CD4-positive, alpha-beta T cell treated with Interleukin-17A for 4 hours (primary cell): ENCODE results near the gene UTP11.
"Not testable (repeated sequence)": the region's sequence is repeated elsewhere in the genome, so short reads cannot be mapped to it uniquely, and the experiment has no call there.

Experiments
- DNase-seq: peaks from one replicate; pipeline ENCODE4 v3.0.0-alpha.2; 2020; ENCODE audit warnings: mixed read lengths

UTP11 gene

DNA sequence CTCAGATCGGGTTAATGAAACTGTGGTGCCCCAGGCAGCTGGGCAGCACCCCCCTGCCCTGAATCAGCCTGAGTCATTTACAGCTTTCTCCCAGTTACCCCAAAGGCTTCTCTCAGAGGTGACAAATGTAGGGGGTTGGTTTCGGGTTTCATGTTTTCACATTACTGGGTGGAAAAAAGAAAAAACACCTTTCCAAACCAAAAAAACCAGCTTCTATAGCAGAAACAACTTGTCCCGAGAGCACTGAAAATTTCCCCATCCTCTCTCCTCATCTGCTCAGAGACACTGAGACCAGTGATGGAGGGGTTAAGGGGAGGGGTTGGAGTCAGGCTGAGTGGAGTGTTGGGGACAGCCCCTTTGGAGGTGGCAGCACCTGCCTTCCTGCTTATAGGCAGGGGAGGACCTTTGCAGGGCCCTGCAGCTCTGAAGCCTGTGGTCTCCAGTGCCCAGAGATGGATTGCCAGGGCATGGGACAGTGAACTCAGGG, 15.6 kb downstream of the UTP11 start:
- peak; percentile 25 for DNase-seq

DNA sequence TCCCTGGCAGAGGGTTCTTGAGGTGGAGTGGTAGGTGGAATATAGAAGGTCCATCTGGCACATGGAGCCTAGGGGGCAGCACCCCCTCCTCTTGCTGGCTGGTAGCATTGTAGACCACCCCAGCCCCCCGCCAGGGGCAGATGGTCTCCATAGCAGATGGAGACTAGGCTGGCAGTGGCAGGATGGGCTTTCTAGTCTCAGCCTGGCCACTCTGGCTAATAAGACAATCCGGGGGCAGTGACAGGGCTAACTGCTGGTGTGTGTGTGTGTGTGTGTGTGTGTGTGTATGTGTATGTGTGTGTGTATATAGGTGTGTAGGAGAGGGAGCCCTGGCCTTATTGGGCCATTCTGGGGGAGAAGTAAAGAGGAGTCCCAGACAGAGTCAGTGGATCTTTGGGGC, 16.1 kb downstream of the UTP11 start:
- DNase-seq: no peak

DNA sequence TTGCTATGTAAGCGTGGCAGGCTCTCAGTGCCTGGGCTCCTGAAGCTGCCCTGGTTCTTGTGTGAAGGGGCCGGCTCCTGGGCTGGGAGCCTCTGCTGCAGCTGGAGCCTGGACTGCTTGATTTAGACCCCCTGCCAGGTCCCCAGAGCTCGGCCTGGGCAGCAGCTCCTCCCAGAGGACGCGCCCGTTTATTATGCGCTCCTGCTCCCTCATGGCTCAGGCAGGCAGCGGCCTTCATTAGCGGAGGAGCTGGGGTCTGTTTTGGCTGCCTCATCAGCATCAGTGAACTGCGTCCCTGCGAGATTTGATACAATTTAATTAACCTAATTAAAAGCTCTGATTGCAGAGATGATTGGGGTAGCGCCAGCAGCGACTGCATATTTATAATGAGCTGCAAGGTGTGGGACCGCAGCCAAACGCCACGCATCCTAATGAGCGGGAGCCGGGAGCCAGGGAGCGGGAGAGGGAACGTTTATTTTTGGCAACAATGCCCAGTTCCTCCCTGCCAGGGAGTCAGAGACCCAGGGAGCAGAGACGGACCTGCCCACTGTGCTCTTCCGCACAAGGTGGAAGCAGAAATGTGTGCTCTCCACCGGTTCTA, 16.6 kb downstream of the UTP11 start:
- no peak for DNase-seq

DNA sequence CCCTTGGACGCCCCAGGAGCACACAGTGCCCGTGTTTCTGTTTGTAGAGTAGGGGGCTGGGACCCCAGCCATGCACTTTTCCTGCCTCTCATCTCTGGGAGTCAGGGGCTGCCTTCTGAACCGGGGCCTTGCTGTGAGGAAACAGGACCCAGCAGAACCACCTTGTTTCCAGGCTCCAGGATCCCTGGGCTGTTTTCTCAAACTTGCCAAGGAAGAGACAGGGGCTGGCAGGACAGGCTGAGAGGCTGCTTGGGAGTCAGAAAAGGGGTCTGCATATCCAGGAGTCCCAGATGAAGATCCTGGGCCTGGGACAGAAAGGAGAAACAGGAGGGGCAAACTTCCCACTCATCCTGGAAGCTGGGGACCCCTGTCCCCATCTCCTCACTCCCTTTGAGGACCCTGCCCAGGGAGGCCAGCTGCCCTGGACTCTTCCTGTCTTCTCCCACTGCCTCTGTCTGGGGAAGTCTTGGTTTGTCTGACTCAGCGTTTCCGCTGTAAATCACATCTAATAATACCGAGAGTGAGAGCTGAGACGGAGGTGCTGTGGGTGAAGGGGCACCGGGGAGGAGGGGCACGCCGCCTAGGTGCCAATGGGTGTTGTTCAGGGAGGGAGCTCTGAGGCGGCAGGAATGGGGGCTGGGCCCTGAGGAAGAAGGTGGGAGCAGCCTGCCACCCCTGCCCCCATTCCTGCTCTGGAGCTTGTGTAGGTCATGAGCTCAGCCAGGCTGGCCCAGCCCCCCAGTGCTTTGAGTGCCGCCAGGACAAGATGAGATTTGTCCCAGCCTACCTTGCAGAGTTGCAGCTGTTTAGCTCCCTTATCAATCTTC, 17.4 kb downstream of the UTP11 start:
- peak; percentile 62 for DNase-seq

DNA sequence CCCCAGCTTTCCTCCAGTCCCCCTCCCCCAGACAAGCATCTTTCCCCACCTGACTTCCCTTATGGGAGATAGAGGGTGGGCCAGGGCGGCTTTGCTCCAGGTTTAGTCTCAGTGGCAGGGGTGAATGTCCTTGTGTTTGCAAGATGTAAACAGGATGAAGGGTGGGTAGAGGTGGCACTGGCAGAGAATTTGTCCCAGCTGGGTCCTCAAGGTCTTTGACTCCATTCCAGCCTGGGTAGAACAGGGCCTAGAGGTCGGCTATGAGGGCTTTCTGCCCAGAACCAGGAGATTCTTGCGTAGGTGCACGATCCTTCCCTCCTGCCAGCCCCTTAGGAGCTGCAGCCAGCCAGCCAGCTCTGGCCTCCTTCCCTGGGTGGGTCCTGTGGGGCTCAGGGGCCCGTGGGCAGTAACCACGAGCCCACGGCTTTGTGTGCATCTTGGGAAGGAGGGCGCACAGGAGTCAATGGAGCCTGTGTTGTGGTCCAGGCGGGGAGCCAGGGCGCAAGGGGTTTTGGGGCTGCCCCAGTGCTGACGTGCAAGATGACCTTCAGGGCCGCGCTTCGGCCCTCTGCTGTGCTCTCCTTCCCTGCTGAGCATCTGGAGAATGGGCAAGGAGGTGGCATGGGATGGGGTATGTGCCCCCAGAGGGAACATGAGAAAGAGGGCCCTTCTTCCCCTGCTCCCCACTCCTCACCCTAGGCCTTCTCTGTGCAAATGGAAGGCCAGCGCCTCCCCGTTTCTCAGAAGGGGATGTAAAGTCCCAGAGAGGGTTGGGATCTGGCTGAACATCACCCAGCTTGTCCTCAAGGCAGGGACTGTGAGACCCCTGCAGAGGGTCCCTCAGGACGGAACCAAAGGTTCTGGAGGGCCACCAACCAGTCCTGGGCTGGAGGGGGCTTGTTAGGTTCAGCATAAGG, 18.3 kb downstream of the UTP11 start:
- no peak for DNase-seq

DNA sequence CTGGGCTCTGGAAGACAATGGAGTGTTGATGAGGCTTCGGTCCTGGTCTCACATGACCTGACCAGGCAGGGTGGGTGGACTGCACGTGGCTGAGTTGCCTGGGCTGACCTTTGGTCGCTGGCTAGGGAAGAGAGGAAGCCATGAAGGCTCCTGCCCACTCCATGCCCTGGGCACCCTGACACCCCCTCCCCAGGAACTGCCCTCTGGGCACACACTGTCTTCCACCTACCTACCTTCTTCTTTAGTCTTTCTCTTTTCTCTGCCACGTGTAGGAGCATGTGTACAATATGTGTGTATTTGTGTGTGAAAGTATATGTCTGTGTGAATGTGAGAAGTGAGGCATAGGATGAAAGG, 19.0 kb downstream of the UTP11 start:
- no peak for DNase-seq

DNA sequence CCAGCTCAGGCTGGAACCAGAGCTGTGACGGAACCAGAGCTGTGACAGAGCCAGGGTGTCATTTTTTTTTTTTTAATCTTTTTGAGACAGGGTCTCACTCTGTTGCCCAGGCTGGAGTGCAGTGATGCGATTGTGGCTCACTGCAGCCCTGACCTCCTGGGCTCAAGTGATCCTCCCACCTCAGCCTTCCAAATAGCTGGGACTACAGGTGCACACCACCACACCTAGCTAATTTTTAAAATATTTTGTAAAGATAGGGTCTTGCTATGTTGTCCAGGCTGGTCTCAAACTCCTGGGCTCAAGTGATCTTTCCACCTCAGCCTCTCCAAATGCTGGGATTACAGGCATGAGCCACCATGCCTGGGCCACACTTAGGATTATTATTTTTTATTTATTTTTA, 20.5 kb downstream of the UTP11 start:
- not testable (repeated sequence) for DNase-seq

DNA sequence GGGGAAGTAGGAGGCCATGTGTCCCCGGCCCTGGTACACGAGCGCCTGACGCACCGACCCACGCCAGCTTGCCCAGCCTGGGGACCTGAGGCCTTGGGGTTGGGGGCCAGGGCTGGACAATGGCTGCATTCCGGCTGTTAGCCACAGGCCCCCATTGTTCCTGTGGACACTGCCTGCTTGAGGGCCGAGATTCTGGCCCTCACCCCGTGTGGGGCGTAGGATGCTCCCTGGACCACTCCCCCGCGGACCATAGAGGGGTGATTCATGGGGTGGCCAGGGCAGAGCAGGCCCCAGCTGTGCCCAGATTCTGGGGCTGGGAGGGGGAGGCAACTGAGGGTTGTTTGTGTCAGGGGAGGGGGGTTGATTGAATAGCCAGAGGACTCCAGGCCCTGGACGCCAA, 22.3 kb downstream of the UTP11 start:
- no peak for DNase-seq

DNA sequence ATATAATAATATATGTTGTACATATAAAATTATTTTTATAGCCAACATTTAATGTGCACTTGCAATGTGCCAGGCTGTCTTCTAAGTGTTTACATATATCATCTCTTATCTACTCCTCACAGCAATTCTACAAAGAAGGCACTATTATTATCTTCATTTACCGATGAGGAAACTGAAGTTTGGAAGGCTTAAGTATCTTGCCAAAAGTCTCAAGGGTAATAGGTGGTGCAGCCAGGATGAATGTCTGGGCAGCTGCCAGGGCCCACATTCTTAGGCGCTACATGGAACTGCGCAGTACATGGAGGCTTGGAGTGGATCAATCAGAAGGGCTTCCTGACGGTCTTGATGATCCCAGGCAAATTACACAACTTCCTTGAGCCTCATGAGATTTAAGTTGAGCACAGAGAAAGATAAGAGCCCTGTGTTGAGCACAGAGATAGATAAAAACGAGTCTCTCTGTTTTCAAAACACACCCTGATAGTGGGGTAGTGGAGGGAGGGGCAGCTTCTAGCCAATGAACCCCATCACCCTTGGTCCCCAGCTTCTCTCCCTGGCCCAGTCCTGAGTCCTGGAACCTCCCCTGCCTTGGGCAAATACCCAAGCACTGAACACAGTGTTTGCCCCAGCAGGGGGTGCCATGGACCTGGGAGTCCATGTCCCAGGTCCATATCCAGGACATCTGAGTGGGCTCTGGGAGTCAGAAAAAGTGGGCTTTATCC, 24.8 kb downstream of the UTP11 start:
- peak; percentile 24 for DNase-seq

DNA sequence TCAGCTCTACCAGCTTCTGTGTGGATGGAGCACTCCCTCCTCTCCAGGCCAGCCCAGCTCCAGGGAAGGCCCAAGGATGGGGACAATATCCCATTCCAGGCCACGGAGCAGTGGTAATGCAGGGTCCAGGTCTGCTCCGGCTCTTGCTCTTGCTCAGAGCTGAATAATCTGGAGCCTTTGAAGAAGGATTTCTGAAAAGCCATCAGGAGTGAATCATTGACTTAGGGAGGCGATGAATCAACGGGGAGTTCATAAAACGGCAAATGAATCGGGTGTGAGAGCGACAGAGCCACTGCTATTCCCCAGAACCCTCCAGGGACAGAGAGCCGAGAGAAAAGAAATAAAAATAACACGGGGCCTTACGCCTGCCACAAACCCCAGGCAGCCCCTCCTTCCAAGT, 26.3 kb downstream of the UTP11 start:
- no peak for DNase-seq

DNA sequence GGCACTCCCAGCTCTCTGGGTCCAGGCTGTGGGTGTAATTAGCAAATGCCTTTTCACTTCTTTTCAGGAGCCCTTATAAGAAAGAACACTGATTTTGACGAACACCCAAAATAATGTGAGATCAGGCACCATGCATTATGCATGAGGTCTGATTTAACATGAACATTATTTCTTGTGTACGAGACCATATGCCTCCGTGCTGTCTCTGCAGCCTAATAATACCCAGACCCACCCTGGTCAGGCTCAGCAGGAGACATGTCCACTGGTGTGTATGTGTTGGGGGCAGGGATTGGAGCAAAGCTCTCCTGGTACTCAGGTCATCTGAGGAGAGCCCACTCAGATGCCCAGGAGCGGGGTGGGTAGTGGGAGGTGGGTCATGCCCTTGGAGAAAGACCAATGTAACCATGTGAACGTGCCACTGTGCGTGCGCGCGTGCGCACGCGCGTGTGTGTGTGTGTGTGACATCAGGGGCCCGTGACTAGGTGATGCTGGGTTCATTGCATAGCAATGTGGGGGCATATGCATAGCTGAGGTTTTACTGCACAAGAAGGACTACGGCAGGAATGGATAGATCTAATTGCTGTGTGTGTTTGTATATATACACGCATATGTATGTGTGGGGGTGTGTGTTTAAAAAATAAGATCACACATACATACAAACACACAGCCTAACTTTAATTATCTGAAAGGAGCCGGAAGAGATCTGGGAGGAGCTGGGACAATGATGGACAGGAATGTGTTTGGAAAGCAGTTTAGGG, 27.0 kb downstream of the UTP11 start:
- DNase-seq: no peak

DNA sequence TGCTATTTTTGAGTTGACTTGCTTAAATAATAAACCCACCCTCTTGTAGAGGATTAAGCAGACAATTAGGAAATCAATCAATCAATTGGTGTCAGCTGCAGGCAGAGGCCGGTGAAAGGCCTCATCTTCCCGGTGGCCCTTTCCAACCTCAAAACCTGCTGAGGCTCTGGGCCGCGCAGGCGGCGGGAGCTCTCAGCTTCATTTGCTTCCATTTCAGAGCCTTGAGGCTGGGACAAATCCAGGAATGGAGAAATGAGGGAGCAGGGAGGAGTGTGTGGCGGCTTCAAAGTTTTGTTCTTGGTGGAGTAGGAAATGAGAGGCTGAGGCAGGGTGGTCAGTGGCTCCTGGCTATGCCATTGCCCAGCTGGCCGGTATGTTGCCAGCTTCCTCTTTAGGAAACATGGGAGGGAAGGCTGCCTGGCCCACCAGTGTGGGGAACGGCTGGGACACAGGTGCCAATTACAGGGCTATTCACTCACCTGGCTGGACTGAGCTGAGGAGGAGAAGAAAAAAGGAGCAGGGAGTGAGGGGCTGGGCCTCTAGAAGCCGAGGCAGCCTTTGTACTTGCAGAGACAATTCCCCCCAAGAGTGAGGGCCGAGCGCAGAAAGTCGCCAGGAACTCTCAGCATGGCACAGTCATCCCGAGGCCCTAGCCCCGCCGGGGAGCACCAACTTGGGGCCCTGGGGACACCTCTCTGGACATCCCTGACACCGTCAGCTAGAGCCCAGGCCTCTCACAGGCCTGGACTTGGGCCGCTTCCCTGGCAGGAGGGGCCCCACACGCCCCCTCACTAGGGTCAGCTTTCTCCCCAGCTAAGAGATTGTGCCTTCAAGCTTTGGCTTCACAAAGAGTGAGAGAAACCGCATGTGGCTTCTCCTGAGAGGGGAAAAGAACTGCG, 29.7 kb downstream of the UTP11 start:
- no peak for DNase-seq

DNA sequence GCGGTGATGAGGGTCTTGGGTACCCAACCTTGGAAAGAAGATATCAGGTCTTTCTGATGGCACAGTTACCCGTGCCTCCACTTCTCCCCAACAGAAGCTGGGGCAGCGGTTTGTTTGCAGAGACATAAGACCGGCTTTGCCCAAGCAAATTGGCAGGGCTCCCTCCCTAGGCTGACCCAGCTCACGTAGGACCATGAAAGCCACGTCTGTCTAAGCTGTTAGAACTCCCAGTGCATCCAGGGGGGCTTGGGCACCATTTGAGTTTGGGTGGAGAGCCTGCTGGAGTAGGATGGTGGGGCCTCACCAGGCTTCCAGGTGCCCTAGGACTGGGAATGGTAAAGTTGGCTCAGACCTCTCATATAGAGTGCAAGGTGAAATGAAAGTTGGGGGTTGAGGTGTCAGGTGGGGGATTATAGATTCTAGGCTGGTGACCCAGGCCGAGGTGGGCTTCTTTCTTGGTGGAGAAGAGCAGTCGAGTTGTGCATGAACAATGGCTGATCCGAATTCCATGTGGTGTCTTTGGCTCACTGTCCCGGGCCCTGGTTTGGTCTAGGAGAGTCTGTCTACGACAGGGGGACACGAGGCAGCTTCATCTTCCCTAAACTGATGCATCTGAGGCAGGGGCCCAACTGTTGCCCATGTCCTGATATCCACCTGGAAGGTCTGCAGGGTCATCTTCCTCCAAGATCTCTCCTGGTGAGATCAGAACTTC, 30.7 kb downstream of the UTP11 start:
- DNase-seq: no peak

DNA sequence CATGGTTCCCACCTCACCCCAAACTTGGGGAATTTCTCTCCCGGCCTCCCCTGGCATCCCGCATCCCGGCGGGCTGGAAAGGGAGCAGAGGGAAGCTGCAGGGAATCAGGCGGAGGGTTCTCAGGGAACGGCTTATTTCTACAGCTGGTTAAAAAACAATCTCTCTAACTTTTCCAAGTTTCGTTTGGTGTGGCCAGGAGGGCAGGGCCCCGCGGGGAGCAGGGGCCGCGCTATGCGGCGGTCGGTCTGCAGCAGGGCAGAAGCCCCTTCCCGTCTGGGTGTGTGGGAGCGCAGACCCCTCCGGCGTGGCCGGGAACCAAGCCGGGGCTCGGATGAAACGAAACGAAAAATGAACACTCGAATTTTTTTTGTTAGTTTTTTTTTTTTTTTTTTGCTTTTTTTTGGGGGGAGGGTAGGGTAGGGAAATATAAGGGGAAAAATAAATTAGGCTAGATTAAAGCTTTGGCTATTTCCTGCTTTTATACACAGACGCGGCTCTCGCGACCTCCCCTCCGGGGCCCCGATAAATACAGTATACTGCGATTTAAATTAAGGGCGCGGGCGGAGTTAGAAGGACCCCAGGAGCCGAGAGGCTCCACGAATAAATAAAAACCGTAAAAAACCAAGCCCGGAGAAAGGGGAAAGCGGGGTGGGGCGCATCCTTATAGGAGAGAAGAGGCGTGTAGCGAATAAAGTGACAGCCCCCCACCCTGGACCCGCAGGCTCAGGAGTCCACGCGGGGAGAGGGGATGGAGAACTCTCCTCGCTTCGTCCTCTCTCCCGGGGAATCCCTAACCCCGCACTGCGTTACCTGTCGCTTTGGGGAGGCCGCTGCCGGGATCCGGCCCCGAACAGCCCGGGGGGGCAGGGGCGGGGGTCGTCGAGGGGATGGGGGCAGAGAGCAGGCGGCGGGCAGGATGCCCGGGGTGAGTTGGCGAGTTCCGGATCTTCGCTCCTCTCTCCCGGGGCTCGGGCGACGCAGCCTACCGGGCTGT, 32.0 kb downstream of the UTP11 start:
- DNase-seq: no peak

DNA sequence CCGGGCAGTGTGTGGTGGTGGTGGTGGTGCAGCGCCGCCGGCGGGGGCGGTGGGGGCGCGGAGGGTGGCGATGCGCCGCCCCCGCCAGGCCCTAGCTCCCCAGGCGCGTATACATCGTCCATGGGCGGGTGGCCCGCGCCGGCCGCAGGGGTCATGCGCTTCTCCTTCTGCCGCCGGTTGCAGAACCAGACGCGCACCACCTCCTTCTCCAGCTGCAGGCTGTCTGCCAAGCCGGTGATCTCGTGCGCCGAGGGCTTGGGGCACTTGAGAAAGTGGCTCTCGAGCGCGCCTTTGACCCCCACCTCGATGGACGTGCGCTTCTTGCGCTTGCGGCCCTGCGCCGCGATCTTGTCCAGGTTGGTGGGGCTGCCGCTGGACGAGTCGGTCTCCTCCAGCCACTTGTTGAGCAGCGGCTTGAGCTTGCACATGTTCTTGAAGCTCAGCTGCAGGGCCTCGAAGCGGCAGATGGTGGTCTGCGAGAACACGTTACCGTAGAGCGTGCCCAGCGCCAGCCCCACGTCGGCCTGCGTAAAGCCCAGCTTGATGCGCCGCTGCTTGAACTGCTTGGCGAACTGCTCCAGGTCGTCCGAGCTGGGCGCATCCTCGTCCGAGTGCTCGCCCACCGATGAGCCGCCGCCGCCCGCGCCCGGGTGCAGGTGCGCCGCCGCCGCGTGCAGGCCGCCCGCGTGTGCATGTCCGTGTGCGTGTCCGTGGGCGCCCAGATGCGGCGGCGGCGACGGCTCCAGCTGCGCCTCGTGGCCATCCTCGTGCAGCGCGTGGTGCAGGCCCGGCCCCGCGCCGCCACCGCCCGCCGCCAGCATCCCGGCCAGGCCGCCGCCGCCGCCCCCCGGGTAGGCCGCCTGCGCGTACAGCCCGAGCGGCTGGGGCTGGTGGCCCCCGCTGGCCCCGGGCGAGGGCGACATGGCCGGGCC, 33.1 kb downstream of the UTP11 start:
- DNase-seq: no peak

DNA sequence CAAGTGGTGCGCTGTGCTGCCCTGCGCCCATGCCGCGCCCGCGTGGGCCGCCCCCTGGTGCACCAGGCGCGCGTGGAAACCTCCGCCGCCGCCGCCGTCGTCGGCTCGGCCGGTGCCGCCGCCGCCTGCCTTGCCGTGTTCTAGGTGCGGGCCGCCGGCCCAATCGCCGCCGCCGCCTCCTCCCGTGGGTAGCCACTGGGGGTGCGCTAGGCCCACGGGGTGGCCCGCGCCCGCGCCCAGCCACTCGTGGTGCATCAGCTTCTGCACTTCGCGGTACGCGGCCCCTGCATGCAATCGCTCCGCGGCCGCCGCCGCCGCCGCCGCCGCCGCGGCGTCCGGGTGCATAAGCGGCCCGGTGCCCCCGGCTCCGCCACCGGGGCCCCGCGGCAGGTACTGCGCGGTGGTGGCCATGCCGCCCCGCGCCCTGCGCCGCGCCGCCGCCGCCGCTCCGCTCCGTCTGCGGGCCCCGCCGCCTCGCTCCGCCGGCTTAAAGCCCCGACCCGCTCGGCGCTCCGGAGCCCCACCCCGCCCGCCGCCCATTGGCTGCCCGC, 33.9 kb downstream of the UTP11 start, which contains the start of gene POU3F1:
POU3F1 (minus strand) TSS at position 461 of the 551 bp plus-strand sequence; CDS start at position 411, 50 bp downstream.
- DNase-seq: no peak

DNA sequence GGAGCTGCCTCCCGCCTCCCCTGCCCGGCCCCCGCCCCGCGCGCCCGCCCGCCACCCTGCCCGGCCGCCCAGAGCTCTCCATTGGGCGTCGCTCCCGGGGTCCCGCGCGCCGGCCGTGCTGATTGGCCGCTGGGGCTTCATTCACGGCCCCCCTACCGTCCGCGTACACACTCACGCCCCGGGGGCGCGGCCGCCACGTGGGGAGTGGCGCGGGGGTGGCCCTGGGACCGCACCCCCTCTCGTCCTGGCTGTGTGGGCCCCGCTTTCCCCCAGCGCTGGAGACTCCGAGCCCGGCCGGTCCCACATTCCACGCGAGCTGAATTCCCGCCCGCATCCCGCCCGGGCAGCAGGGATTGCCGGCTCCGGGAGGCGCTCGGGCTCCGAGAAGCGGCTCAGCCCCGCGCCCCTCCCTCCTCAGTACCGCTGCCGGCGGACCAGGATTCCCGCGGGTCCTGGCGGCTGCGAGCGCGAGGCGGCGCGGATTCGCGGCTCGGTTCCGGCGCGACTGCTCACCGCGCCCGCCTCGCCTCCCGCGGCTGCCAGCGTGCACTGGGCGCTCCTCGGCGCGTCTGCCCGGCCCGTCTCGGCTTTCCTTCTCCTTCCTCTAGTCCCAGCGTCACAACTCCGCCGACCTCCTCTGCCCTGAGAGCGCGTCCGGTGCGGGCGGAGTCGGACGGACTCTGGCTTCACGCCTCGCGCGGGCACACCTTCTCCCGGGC, 34.5 kb downstream of the UTP11 start:
- peak; percentile 86 for DNase-seq
